Psoas muscle (tissue), 8 donors: Measurements from ENCODE around the gene HDAC1. TPM values are rescaled to one million over a fixed set of nuclear protein-coding genes. Genes with fewer than 3 reads are reported as not detected.

ENCODE experiments used
- ATAC-seq, 4 donors: fragments of 200-7000 bp; cut with Tn5 transposase; one replicate each; pipeline ENCODE4 v1.9.1; 2020; ENCODE audit warnings: moderate library complexity in 3 of 4, mild to moderate bottlenecking in 2 of 4
- DNase-seq, 2 donors: peaks; one replicate each; pipeline ENCODE4 v3.0.0-alpha.2; 2020
- H3K27ac ChIP-seq: fragments of 200-600 bp; one replicate; pipeline ENCODE4 v1.8.0; 2022
- H3K27me3 ChIP-seq, 3 donors: fragments of 200-600 bp in 1 of 3; one replicate each; pipeline versions ENCODE4 v1.6.1 to v1.8.0; 2013 to 2022; ENCODE audit warnings: low read length in 2 of 3, mild to moderate bottlenecking in 2 of 3, moderate library complexity in 1 of 3; ENCODE audit not compliant: insufficient read depth in 3 of 3
- H3K36me3 ChIP-seq, 2 donors: fragments of 200-600 bp in 1 of 2; one replicate each; pipeline versions ENCODE4 v1.6.1 to v1.8.0; 2013 to 2022; ENCODE audit warnings: low read depth in 1 of 2, mild to moderate bottlenecking in 1 of 2, moderate library complexity in 1 of 2; ENCODE audit not compliant: insufficient read depth in 1 of 2
- H3K4me1 ChIP-seq: fragments of 200-600 bp; one replicate; pipeline ENCODE4 v1.8.0; 2022
- H3K4me3 ChIP-seq: fragments of 200-600 bp; one replicate; pipeline ENCODE4 v1.8.0; 2022; ENCODE audit warnings: mild to moderate bottlenecking
- H3K9me3 ChIP-seq: fragments of 200-600 bp; one replicate; pipeline ENCODE4 v1.8.0; 2022
- WGBS, 3 donors: extraction: QIAGEN DNeasy Blood & Tissue Kit; methylation state at CpG; one replicate each; pipeline versions ENCODE4 v1.1.6 to v1.1.7; 2013; 5-methylcytosine and 5-hydroxymethylcytosine counted together
- intact Hi-C, 2 donors: fragments of 100-400 bp; cut with DNase I; formaldehyde crosslinking; loops; one replicate each; pipeline versions ENCODE4 v1.11.0 to v1.14.2; 2022
- polyA plus RNA-seq, 3 donors: library from polyadenylated mRNA; stranded (reverse); fragments of 200-250 nt; gene quantifications; one replicate each; pipeline ENCODE4 v1.2.3, GENCODE V29; 2013
- total RNA-seq, 4 donors: library from RNA; stranded (reverse); fragmentation: NEBNext Ultra II Directional in 2 of 4; extraction: Animal tissue kit (Norgen Biotek cat#: 25700) in 2 of 4; gene quantifications; one replicate each; pipeline versions ENCODE4 v1.2.1 to v1.2.4, GENCODE V29; 2021 to 2023
- TF ChIP-seq, protein P1 (sequence below): fragments of 200-600 bp; IDR thresholded peaks from one replicate; pipeline ENCODE4 v1.8.0; 2022; ENCODE audit warnings: antibody characterized with exemption
- donor health status: healthy with polysubstance abuse.
- donor health status: DM: no; HTN: no; CAD: no; lungs with moderate emphysema.
- donor health status: Bipolar disorder and iron deficiency.
- donor health status: healthy.
- donor health status: DM: yes; HTN: yes; CAD: no.
- donor health status: DM: no; HTN: no; CAD: no.
- donor health status: DM: no; HTN: no; CAD: no.
- donor health status: DM: yes; HTN: yes; CAD: no.

HDAC1 gene
- total and polyA plus RNA-seq, 7 donors, result 11.8 to 23.1 (median 16.7) TPM

DNA sequence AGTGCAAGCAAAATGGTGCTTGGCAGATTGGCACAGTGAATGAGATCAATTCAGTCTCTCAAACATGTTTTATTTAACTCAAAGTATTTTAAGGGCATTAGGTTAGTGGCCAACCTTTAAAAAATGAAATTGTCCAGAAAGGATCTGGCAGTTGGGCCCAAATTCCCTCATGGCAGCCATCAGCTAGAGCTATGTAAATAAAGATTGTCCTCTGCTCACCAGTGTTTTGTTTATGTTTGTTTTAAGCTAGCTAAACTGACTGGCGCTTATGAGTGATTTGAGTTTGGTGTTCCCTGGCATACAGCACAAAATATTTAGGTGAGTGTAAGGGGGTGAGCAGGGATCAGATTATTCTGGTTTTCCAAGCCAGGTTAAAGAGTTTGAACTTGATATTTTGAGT is 18.1 kb downstream of the HDAC1 start:
- 91 to 94% (median 92%) methylated on average over 1 of the region's 1 CpG for WGBS, 3 donors
- DNase-seq, result no peak
- H3K9me3 ChIP-seq, result no peaks in the 10 kb centered on the region
- H3K27me3 ChIP-seq, result no peaks in the 10 kb centered on the region
- peaks cover 2 to 13% of the 10 kb centered on the region in 2 donors for H3K36me3 ChIP-seq
- TF ChIP-seq, protein P1, sequence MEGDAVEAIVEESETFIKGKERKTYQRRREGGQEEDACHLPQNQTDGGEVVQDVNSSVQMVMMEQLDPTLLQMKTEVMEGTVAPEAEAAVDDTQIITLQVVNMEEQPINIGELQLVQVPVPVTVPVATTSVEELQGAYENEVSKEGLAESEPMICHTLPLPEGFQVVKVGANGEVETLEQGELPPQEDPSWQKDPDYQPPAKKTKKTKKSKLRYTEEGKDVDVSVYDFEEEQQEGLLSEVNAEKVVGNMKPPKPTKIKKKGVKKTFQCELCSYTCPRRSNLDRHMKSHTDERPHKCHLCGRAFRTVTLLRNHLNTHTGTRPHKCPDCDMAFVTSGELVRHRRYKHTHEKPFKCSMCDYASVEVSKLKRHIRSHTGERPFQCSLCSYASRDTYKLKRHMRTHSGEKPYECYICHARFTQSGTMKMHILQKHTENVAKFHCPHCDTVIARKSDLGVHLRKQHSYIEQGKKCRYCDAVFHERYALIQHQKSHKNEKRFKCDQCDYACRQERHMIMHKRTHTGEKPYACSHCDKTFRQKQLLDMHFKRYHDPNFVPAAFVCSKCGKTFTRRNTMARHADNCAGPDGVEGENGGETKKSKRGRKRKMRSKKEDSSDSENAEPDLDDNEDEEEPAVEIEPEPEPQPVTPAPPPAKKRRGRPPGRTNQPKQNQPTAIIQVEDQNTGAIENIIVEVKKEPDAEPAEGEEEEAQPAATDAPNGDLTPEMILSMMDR, result no peak
- intact Hi-C loops, result loop anchor here in 1 of 2 donors (10.0 kb wide), 1 partner anchor 95 kb away; no protein-coding TSS in a partner anchor
- H3K4me3 ChIP-seq, result no peak overlapping the region
- ATAC-seq, result no peak
- peaks cover 8% of the 10 kb centered on the region for H3K4me1 ChIP-seq
- no peak overlapping the region for H3K27ac ChIP-seq

- intact Hi-C loops, result loop anchor here in 1 of 2 donors (10.0 kb wide), 1 partner anchor 97 kb away; no protein-coding TSS in a partner anchor
- TF ChIP-seq, protein P1, result no peak
- Histone ChIP-seq H3K9me3 (no peaks in the 10 kb centered on the region), H3K4me1 (peaks cover 8% of the 10 kb centered on the region), H3K27me3 (no peaks in the 10 kb centered on the region), H3K4me3 (no peak overlapping the region), H3K36me3 (peaks cover 0 to 3% of the 10 kb centered on the region in 2 donors), H3K27ac (no peak overlapping the region)
- no peak for ATAC-seq
- DNase-seq, result no peak
- 48 to 58% (median 48%) methylated on average over 2 of the region's 2 CpGs for WGBS, 3 donors
Observed at GRCh38 chr1:32311709-32312393, 20.0 kb downstream of the HDAC1 start.

DNA sequence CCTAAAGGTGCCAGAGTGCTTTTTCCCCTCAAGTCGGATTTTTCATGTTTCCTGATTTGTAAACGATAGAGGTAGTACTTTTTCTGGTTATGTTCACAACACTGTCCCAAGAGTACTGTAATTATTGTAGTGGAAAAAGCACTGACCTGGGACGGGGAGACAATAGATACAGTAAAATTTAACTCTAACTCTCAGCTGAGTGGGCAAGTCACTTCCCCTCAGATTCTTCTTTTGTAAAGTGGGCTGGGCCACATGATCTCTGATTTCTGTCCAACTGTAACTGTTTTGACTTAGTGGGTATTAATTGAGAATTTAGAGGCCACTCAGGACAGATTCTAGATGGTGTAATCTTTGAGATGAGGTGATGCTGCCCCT is 25.0 kb downstream of the HDAC1 start:
- ATAC-seq (no peak), DNase-seq (no peak)
- TF ChIP-seq, protein P1, result no peak
- 63 to 75% (median 73%) methylated on average over 3 of the region's 3 CpGs for WGBS, 3 donors
- no peak overlapping the region for H3K4me3 ChIP-seq
- H3K36me3 ChIP-seq, result peaks cover 0 to 35% of the 10 kb centered on the region in 2 donors
- no peaks in the 10 kb centered on the region for H3K4me1 ChIP-seq
- intact Hi-C loops, result loop anchor here (2.0 to 10.0 kb wide), 2 partner anchors 102 kb away; no protein-coding TSS in a partner anchor
- no peaks in the 10 kb centered on the region for H3K9me3 ChIP-seq
- no peak overlapping the region for H3K27ac ChIP-seq
- no peaks in the 10 kb centered on the region for H3K27me3 ChIP-seq

GRCh38 chr1:32318127-32318869 is 26.4 kb downstream of the HDAC1 start:
- Histone ChIP-seq H3K9me3 (no peaks in the 10 kb centered on the region), H3K27ac (no peak overlapping the region), H3K4me1 (no peaks in the 10 kb centered on the region), H3K4me3 (no peak overlapping the region), H3K36me3 (peaks cover 0 to 40% of the 10 kb centered on the region in 2 donors), H3K27me3 (no peaks in the 10 kb centered on the region)
- intact Hi-C loops, result loop anchor here in 1 of 2 donors (10.0 kb wide), 1 partner anchor 103 kb away; no protein-coding TSS in a partner anchor
- ATAC-seq, result no peak
- 96% methylated on average over 10 of the region's 10 CpGs for WGBS, 3 donors
- TF ChIP-seq, protein P1, result no peak
- no peak for DNase-seq
